K562 (cell line): Measurements from ENCODE around the gene ZNF10. TPM values are rescaled to one million over a fixed set of nuclear protein-coding genes. Genes with fewer than 3 reads are reported as not detected.

Source experiments
- BDP1 ChIP-seq: IDR thresholded peaks from 3 replicates; pipeline ENCODE4 v1.6.1; 2011; ENCODE audit not compliant: insufficient read length, insufficient read depth
- CBFA2T3 ChIP-seq: fragments of 450-650 bp; IDR thresholded peaks from 2 replicates; pipeline ENCODE4 v1.6.1; 2017
- CCAR2 ChIP-seq: fragments of 200-400 bp; formaldehyde crosslinking; IDR thresholded peaks from 2 replicates; pipeline ENCODE4 v1.6.1; 2017; ENCODE audit warnings: mild to moderate bottlenecking, low read depth, low read length
- EHMT2 ChIP-seq: fragments of 450-650 bp; IDR thresholded peaks from 2 replicates; pipeline ENCODE4 v1.6.1; 2018; ENCODE audit warnings: antibody characterized with exemption
- ESRRB ChIP-seq: fragments of 250-450 bp; sonication (Bioruptor Pico); IDR thresholded peaks from 2 replicates; pipeline ENCODE4 v1.5.0; 2020; ENCODE audit warnings: mild to moderate bottlenecking, moderate library complexity, borderline replicate concordance
- ETV5 ChIP-seq: sonication (generic); formaldehyde crosslinking; IDR thresholded peaks from 2 replicates; pipeline ENCODE4 v1.4.0; 2020; ENCODE audit warnings: low read depth, mild to moderate bottlenecking, missing genetic modification reagents
- FOXP4 ChIP-seq: sonication (generic); formaldehyde crosslinking; IDR thresholded peaks from 2 replicates; pipeline ENCODE4 v1.8.0; 2022; ENCODE audit warnings: mild to moderate bottlenecking, missing genetic modification reagents, borderline replicate concordance
- MCM7 ChIP-seq, 2 experiments: fragments of 450-650 bp; IDR thresholded peaks; 2 replicates each; pipeline ENCODE4 v1.6.1; 2016 to 2018
- MITF ChIP-seq: IDR thresholded peaks from 2 replicates; pipeline ENCODE4 v1.6.1; 2014; ENCODE audit warnings: antibody characterized with exemption
- NFATC3 ChIP-seq: fragments of 450-650 bp; IDR thresholded peaks from 2 replicates; pipeline ENCODE4 v1.6.1; 2017; ENCODE audit warnings: mild to moderate bottlenecking
- RBM17 ChIP-seq: fragments of 200-400 bp; formaldehyde crosslinking; IDR thresholded peaks from 2 replicates; pipeline ENCODE4 v1.6.1; 2017; ENCODE audit warnings: low read depth, mild to moderate bottlenecking, low read length, borderline replicate concordance
- RFX1 ChIP-seq: fragments of 450-650 bp; IDR thresholded peaks from 2 replicates; pipeline ENCODE4 v1.6.1; 2016; ENCODE audit warnings: mild to moderate bottlenecking, moderate library complexity
- SFPQ ChIP-seq: fragments of 200-400 bp; formaldehyde crosslinking; IDR thresholded peaks from 2 replicates; pipeline ENCODE4 v1.6.1; 2017; ENCODE audit warnings: mild to moderate bottlenecking, low read depth, low read length, moderate library complexity
- SLC30A9 ChIP-seq: fragments of 250-450 bp; sonication (Bioruptor Pico); IDR thresholded peaks from 2 replicates; pipeline ENCODE4 v1.8.0; 2022; ENCODE audit warnings: mild to moderate bottlenecking, moderate library complexity
- SMC3 ChIP-seq: conservative IDR thresholded peaks from 2 replicates; pipeline ENCODE4 v1.6.1; 2011; ENCODE audit warnings: low read depth, low read length, improper control_type of control experiment; ENCODE audit not compliant: insufficient read depth
- ZNF518B ChIP-seq: fragments of 250-450 bp; sonication (Bioruptor Pico); IDR thresholded peaks from 2 replicates; pipeline ENCODE4 v1.5.0; 2021; ENCODE audit warnings: mild to moderate bottlenecking, moderate library complexity
- polyA plus RNA-seq, 8 experiments: library from polyadenylated mRNA; depleted of rRNA in 4 of 8; stranded (reverse) in 5 of 8; unstranded in 3 of 8; fragments of >200 nt; fragmentation: Nextera tagmentation in 2 of 8; fragmentation: Illumina TruSeq in 1 of 8; extraction: Ambion mirVana in 2 of 8; extraction: Trizol in 1 of 8; gene quantifications; 2 replicates each; pipeline versions ENCODE4 v1.2.1 to v1.2.3, GENCODE V29; 2011 to 2014; ENCODE audit warnings: inconsistent platforms in 1 of 8, missing spikeins in 1 of 8
- total RNA-seq, 7 experiments: library from RNA; depleted of rRNA in 6 of 7; stranded (reverse); fragments of >200 nt in 6 of 7; fragmentation: Illumina TruSeq in 2 of 7; extraction: Trizol in 2 of 7; gene quantifications; 2 replicates each; pipeline versions ENCODE4 v1.2.1 to v1.2.3, GENCODE V29; 2011 to 2021; ENCODE audit warnings: low replicate concordance in 1 of 7

ZNF10 gene
- total and polyA plus RNA-seq, 9 of the 15 experiments (the other 6 are each of a cell fraction or from before 2014, with no cell fraction given) = 3.5 to 5.8 (median 4.9) TPM

- TF ChIP-seq NFATC3 (no peak), CCAR2 (no peak), SMC3 (no peak), FOXP4 (CRISPR knock-in tag) (0 out of 2 replicates have a peak, but pooled peaks have one; percentile 46), MITF (peak; percentile 61; the same call in 1 of the 2 replicates), ZNF518B (no peak), RBM17 (no peak), SLC30A9 (no peak), RFX1 (no peak), ETV5 (CRISPR knock-in tag) (no peak; the same call in 1 of the 2 replicates), MCM7 (IDR thresholded peaks at IDR 0.05) (no peak), BDP1 (no peak), CBFA2T3 (no peak), SFPQ (no peak), EHMT2 (no peak), ESRRB (CRISPR knock-in tag) (no peak)
These were observed at the start of gene ZNF10, which contains the start of gene ZNF891 (continued) for GRCh38 chr12:133130038-133130807.
